CD1c-positive myeloid dendritic cell (primary cell): Measurements from ENCODE around the gene XRN2.
"Not testable (repeated sequence)": the region's sequence is repeated elsewhere in the genome, so short reads cannot be mapped to it uniquely, and the experiment has no call there.

Experiments used
- DNase-seq: peaks from one replicate; pipeline ENCODE4 v3.0.0-alpha.2; 2016; ENCODE audit errors: extremely low spot score

XRN2 gene

GRCh38 chr20:21423712-21424111 lies 120.6 kb downstream of the XRN2 start:
- not testable (repeated sequence) for DNase-seq

GRCh38 chr20:21424846-21425245 lies 121.7 kb downstream of the XRN2 start:
- no peak for DNase-seq

GRCh38 chr20:21430020-21430419 lies 126.9 kb downstream of the XRN2 start:
- no peak for DNase-seq

- no peak for DNase-seq
These were observed 129.8 kb downstream of the XRN2 start for GRCh38 chr20:21432911-21433310.

GRCh38 chr20:21433329-21433890 lies 130.3 kb downstream of the XRN2 start:
- DNase-seq, result no peak

GRCh38 chr20:21435576-21435975 lies 132.4 kb downstream of the XRN2 start:
- DNase-seq, result no peak

GRCh38 chr20:21436205-21436604 lies 133.1 kb downstream of the XRN2 start:
- DNase-seq, result no peak

- no peak for DNase-seq
These were observed 134.1 kb downstream of the XRN2 start for GRCh38 chr20:21437248-21437647.

- DNase-seq, result no peak
These were observed 134.7 kb downstream of the XRN2 start for GRCh38 chr20:21437816-21438215.
